ES-I3 (cell line): ENCODE measurements around the gene GGN.

Experiments
- H3K36me3 ChIP-seq: 2 replicates; pipeline ENCODE4 v1.6.1; 2013; ENCODE audit warnings: mild to moderate bottlenecking, low read length, control low read depth, moderate library complexity; ENCODE audit not compliant: insufficient read depth
- H3K4me1 ChIP-seq: 2 replicates; pipeline ENCODE4 v1.6.1; 2013; ENCODE audit warnings: mild to moderate bottlenecking, control low read depth, low read length; ENCODE audit not compliant: insufficient read depth
- H3K9ac ChIP-seq: 2 replicates; pipeline ENCODE4 v1.6.1; 2013; ENCODE audit warnings: low read depth, mild to moderate bottlenecking, low read length, moderate library complexity
- H3K9me3 ChIP-seq: 2 replicates; pipeline ENCODE4 v1.6.1; 2013; ENCODE audit warnings: mild to moderate bottlenecking, low read length, moderate library complexity; ENCODE audit not compliant: control insufficient read depth, insufficient read depth

The GGN gene

DNA sequence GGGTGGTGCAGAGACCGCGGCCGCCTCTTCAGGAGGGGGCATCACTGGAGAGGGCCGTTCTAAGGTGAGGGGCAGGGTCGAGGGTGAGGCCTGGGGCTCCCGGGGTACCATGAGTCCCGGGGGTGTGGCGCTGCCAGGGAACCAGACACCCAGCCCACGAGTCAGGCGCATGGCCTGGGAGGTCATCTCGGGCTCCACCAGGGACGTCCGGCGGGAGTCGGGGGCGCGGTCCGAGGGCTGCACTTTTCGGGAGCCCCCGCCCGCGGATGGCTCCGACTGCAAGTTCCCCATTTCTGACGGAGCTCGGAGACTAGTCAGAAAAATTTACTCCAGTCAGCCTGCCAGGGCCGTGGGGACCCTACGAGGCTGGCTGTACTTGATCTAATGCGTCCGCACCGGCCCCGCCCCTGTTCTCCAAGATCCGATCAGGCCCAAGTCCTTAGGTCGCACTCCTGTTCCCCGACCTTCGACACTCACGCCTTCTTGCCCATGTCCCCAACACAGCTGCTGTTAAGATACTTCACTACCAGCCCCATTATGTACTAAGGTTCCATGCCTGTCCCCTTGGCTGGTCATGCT, 774 bp downstream of the GGN start:
- peaks cover 15% of the 10 kb centered on the region for H3K4me1 ChIP-seq

DNA sequence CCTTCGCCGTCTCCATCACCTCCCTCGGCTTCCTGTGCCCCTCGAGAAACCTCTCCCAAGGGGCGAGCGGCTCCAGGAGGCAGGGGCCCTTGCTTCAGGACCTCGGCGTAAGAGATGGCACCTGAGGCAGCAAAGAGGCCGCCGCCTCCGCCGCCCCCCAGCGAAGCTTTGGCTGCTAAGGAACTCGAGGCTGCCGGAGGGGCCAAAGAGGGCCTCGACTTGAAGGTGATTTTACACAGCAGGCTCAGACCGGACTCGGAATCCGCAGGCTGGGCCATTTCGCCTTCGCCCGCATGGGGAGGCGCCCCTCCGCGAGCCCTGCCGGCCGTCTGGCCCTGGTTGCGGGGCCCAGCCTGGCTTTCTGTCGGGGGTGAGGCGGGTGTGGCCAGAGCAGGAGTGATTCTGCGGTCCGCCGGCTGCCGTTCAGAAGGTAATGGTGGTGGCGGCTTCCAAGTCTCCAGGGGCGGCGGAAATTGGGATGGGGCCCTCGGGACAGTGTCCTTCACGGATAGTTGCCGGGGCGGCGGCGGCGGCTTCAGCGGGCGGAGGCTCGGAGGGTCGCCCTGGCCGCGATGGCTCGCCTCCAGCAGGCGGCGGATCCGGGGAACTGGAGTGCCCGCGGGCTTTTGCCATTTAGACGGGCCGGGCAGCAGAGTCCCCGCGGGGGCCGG, 1.4 kb downstream of the GGN start:
- Histone ChIP-seq H3K4me1 (peaks cover 10% of the 10 kb centered on the region), H3K9me3 (no peaks in the 10 kb centered on the region), H3K36me3 (peaks cover 6% of the 10 kb centered on the region; the same call in 1 of the 2 replicates), H3K9ac (peak overlapping the region; percentile 56; the same call in 1 of the 2 replicates)

More for the DNA sequence above, 774 bp downstream of the GGN start:
- H3K9me3 ChIP-seq, result no peaks in the 10 kb centered on the region
- H3K36me3 ChIP-seq, result peaks cover 4% of the 10 kb centered on the region; the same call in 1 of the 2 replicates
- peak overlapping the region; percentile 56 for H3K9ac ChIP-seq

DNA sequence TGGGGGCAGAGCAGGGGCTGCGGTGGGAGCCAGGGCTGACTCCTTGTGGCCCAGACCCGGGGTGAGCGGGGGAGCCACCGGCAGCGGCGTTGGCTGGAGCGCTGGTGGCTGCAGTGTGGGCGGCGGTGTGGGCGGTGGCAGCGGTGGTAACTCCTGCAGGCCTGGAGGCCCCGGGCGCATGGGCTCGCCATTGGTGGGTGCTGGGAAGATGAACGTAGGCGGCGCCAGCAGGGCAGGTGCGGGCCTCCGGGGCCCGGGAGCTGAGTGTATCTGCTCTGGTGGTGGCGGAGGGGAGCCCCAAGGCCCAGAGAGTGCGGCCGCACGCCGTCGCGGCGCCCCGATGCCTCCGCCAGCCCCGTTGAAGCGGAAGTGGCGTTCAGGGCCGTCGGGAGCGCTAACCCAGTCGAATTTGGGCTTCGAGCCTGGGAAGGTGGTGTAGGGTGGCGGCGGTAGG, 2.0 kb downstream of the GGN start:
- Histone ChIP-seq H3K4me1 (peaks cover 5% of the 10 kb centered on the region), H3K36me3 (peaks cover 11% of the 10 kb centered on the region; the same call in 1 of the 2 replicates)

DNA sequence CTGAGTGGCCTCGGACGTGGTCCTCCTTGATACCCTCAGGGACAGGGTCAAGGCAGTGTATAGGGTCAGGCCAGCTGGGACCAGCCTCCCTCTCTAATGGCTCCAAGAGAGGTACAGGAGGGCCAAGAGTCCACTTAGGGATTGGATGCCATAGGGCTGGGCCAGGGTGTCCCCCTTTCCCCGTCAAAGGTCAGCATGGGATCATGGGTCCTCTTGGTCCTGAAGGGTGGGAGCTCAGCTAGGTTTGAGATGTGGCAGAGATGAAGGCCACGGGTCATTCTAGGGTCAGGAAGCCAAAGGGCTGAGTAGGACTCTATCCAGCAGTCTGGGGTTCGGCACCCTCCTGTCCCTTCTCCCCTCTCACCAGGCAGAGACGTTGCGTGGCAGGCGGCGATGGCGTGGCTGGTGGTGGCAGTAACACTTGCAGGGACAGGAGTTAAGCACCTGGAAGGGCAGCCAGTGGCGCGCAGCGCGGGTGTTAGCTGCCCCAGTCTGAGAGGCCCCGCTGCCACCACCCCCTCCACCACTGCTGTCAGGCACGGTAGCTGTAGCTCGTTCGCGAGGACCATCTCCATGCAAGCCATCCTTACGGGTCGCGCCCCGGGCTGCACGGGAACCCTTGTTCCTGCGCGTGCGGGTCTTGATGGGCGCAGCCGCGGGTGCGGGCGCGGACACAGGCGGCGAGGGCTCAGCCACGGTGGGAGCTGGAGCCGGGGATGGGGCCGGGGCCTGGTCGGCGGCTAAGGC, 2.6 kb downstream of the GGN start:
- Histone ChIP-seq H3K9me3 (no peaks in the 10 kb centered on the region), H3K4me1 (no peaks in the 10 kb centered on the region; the same call in 1 of the 2 replicates), H3K36me3 (peaks cover 11% of the 10 kb centered on the region; the same call in 1 of the 2 replicates), H3K9ac (no peak overlapping the region; the same call in 1 of the 2 replicates)

More for the DNA sequence above, 2.0 kb downstream of the GGN start:
- peak overlapping the region; percentile 56; the same call in 1 of the 2 replicates for H3K9ac ChIP-seq
- no peaks in the 10 kb centered on the region for H3K9me3 ChIP-seq

DNA sequence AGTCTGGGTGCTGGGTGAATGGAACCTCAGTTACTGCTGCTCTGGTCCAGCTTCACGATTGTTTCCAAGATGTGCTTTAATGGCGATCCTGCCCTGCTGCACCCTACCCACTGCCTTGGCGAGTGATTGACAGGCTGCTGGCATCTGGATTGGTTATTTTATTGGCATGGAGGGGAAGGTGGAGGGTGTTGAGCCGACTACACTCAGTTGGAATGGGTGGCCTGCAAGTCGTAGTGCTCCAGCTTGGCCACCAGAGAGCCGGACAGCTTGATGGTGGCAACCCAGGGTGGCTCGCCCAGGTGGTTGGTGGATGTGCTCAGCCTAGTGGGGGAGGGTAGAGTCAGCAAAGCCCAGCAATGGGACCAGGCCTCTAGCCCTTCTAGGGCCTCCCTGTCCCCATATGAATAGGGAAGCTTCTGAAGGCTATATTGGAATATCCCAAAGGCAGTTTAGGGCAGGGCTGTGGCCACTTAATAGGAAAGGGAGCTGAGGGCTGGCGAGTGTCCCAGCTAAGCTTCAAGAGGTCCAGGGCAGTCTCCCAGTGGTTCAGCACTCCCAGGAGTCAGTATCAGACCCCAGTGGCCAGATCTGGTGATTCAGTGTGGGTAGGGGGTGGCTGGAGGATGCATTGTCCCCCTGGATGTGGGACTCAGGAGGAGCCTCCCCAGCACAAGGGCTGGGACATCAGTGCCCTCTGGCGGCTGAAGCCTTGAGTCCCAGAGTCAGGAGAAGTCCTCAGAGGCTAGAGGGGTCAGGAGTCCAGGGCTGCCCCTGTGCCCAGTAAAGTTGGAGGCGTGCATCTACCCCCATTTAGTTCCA, 3.4 kb downstream of the GGN start:
- no peaks in the 10 kb centered on the region; the same call in 1 of the 2 replicates for H3K4me1 ChIP-seq
- peaks cover 13% of the 10 kb centered on the region; the same call in 1 of the 2 replicates for H3K36me3 ChIP-seq
- no peak overlapping the region for H3K9ac ChIP-seq
- no peaks in the 10 kb centered on the region for H3K9me3 ChIP-seq

DNA sequence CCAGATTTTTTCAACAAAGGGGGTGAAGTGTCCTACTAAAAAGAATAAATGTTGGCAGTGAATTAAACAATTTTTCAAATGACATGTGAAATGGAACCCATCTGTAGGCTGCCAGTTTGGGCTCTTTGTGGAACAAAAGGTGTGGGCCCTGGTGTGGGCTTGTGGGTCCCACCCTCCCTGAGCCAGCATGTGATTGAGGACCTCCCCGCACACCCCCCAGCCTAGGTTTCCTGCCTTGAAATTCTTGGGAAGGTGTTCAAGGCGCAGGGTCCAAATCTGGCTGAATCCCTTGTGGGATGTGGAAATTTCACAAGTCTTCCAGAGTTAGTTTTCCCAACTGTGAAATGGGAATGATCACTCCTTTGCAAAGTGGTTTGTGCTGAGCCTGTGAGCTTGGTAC, 4.1 kb downstream of the GGN start:
- H3K9ac ChIP-seq, result no peak overlapping the region
- H3K4me1 ChIP-seq, result no peaks in the 10 kb centered on the region; the same call in 1 of the 2 replicates
- H3K9me3 ChIP-seq, result no peaks in the 10 kb centered on the region
- peaks cover 15% of the 10 kb centered on the region; the same call in 1 of the 2 replicates for H3K36me3 ChIP-seq

DNA sequence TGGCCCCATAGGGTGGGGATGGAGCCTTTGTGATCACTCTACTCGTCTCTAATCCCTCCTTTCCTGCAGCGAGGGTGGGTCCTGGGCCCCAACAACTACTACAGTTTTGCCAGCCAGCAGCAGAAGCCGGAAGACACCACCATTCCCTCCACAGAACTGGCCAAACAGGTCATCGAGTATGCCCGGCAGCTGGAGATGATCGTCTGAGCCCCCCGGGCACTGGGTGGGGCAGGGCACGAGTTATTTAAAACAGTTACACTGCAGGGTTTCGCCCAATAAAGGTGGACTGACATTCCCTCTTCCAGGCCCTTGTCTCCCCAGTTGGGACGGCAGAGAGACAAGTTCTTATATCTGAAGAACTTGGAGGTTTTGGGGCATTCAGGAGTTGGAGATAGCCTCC, 4.7 kb downstream of the GGN start:
- no peak overlapping the region for H3K9ac ChIP-seq
- no peaks in the 10 kb centered on the region; the same call in 1 of the 2 replicates for H3K4me1 ChIP-seq
- peaks cover 15% of the 10 kb centered on the region; the same call in 1 of the 2 replicates for H3K36me3 ChIP-seq
- H3K9me3 ChIP-seq, result no peaks in the 10 kb centered on the region

DNA sequence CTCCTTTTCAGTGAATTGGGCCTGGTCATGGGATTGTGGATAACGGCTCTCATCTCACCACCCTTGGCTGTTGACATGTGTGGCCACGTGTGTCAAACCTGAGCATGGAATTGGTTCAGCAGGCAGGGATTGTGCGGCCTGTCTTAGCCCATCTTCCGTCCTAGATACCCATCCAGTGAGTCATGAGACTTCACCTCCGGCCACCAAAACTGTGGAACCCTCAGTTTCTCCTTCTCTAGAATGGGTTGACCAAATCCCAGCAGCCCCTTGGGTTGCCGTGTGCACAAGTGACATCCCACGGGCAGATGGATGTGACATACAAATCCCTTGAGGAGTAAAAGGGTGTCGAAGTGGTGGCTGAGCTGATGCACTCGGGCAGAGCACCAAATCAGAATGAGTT, 6.7 kb downstream of the GGN start:
- Histone ChIP-seq H3K9me3 (no peaks in the 10 kb centered on the region), H3K36me3 (peaks cover 15% of the 10 kb centered on the region; the same call in 1 of the 2 replicates), H3K9ac (no peak overlapping the region)

DNA sequence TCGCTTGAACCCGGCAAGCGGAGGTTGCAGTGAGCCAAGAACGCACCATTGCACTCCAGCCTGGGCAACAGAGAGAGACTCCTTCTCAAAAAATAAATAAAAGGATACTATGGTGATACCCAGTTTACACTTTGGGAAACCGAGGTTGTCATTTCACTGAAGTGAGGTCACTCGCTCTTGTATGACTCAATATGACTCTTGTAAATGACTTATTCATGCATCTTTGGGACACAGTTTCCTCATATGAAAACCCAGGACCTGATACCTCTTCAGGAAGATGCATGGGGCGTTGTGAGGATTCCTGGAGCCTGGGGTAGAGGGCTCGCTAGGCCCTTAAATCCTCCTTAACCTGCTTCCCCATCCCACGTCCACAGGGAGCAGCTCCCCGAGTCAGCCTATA, 9.0 kb downstream of the GGN start:
- peaks cover 7% of the 10 kb centered on the region for H3K4me1 ChIP-seq
- H3K9me3 ChIP-seq, result no peaks in the 10 kb centered on the region
- no peak overlapping the region for H3K9ac ChIP-seq
- H3K36me3 ChIP-seq, result peaks cover 15% of the 10 kb centered on the region; the same call in 1 of the 2 replicates

More for the DNA sequence above, 6.7 kb downstream of the GGN start:
- no peaks in the 10 kb centered on the region; the same call in none of the 2 replicates for H3K4me1 ChIP-seq

DNA sequence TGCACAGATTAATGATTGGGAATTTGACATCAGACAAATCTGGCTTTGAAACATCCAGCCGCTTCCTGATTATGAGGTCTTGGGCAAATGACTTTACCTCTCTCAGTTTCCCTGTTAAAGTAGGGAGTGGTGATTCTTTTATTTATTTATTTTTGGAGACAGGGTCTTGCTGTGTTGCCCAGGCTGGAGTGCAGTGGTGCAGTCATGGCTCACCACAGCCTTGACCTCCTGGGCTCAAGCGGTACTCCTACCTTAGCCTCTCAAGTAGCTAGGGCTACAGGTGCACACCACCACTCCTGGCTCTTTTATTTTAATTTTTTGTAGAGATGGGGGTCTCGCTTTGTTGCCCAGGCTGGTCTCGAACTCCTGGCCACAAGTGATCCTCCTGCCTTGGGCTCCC, 10.8 kb downstream of the GGN start:
- peaks cover 11% of the 10 kb centered on the region; the same call in 1 of the 2 replicates for H3K36me3 ChIP-seq
- peaks cover 7% of the 10 kb centered on the region for H3K4me1 ChIP-seq
- no peaks in the 10 kb centered on the region for H3K9me3 ChIP-seq
- H3K9ac ChIP-seq, result no peak overlapping the region

DNA sequence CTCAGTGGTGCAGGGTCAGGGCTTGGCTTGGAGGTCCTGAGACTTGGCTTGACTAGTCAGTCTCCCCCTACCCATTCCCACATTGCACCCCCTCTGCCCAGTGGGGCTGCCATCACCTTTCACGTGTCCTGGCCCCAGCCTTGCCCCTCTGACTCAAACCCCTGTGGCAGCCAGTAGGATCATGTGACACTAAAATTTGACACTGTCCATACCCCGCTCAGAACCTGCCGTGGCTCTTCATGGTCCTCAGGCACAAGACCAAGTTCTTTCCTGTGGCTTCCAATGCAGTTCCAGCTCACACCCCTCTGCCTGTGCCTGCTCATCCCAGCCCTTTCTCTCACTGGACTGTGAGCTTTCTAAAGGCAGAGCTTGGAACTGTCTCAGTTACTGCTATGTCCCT, 11.3 kb downstream of the GGN start:
- Histone ChIP-seq H3K9ac (no peak overlapping the region), H3K36me3 (peaks cover 11% of the 10 kb centered on the region; the same call in 1 of the 2 replicates), H3K4me1 (peaks cover 7% of the 10 kb centered on the region), H3K9me3 (no peaks in the 10 kb centered on the region)

DNA sequence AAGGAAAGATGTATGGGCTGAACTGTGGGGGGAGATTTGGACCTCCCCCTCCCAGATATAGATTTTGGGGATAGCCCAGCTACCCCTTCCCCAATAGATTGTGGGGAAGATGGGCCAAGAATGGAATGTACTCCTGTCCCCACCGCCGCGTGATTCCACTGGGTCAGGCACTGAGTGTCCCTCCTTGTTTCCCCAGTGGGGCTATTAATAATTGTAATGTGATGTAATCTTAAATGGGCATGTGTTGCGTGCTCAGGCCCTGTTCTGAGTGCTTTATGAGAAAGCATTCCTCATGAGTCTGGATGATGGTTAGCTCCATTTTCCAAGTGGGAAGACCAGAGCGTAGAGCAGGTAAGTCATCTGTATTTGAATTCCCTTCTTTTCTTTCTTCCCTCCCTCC, 12.1 kb downstream of the GGN start:
- no peaks in the 10 kb centered on the region for H3K9me3 ChIP-seq
- H3K4me1 ChIP-seq, result peaks cover 7% of the 10 kb centered on the region
- peak overlapping the region; percentile 85 for H3K9ac ChIP-seq
- H3K36me3 ChIP-seq, result peaks cover 4% of the 10 kb centered on the region; the same call in 1 of the 2 replicates

DNA sequence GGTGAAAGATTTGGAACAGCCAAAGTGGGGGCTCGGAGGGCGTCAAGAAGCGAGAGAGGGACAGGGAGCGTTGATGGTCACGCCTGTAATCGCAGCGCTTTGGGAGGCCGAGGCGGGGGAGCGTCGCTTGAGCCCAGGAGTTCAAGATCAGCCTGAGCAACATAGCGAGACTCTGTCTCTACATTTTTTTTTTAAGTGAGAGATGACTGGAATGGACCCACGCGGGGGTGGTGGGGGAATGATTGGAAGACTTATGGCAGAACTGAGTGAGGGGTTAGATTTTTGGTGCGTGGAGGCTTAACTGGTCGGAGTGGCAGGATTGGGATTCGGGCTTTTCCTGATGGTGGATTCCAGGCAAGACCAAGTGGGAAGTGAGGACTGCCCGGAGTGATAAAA, 12.7 kb downstream of the GGN start:
- peak overlapping the region; percentile 85 for H3K9ac ChIP-seq
- H3K9me3 ChIP-seq, result no peaks in the 10 kb centered on the region
- H3K4me1 ChIP-seq, result peaks cover 7% of the 10 kb centered on the region
- H3K36me3 ChIP-seq, result peaks cover 4% of the 10 kb centered on the region; the same call in 1 of the 2 replicates
